Neuron (in vitro differentiated cells): Measurements from ENCODE around the gene LY6G5C.

ENCODE experiments used
- H2AFZ ChIP-seq: one replicate; pipeline ENCODE4 v1.6.1; 2013; ENCODE audit warnings: low read depth, mild to moderate bottlenecking, inconsistent platforms, low read length, moderate library complexity
- H3K27me3 ChIP-seq: one replicate; pipeline ENCODE4 v1.6.1; 2013; ENCODE audit warnings: low read length; ENCODE audit not compliant: insufficient read depth
- H3K36me3 ChIP-seq: one replicate; pipeline ENCODE4 v1.6.1; 2013; ENCODE audit warnings: low read length; ENCODE audit not compliant: insufficient read depth
- H3K4me1 ChIP-seq: one replicate; pipeline ENCODE4 v1.6.1; 2013; ENCODE audit warnings: low read length; ENCODE audit not compliant: insufficient read depth
- H3K4me3 ChIP-seq: 2 replicates; pipeline ENCODE4 v1.5.1; 2013; ENCODE audit warnings: mild to moderate bottlenecking, low read length, moderate library complexity
- H3K9me3 ChIP-seq: one replicate; pipeline ENCODE4 v1.6.1; 2013; ENCODE audit warnings: low read length

Gene LY6G5C

DNA sequence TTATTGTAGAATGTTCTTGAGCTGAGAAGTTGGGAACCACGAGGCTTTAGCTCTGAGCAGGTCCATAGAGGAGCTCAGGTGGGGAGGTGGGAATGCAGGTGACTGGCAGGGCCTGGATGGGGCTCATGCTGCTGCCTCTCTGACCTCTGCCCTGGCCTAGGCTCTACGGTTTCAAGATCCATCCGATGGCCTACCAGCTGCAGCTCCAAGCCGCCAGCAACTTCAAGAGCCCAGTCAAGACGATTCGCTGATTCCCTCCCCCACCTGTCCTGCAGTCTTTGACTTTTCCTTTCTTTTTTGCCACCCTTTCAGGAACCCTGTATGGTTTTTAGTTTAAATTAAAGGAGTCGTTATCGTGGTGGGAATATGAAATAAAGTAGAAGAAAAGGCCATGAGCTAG, 11.2 kb downstream of the LY6G5C start, which contains the start of gene LY6G5B:
LY6G5B (plus strand) TSS at position 301 of the 400 bp plus-strand sequence. CDS start 975 bp downstream, outside the sequence.
- Histone ChIP-seq H3K36me3 (peaks cover 60% of the 10 kb centered on the region), H3K9me3 (no peaks in the 10 kb centered on the region), H3K27me3 (no peaks in the 10 kb centered on the region), H3K4me3 (no peak within 1 kb of the TSS), H3K4me1 (peaks cover 7% of the 10 kb centered on the region), H2AFZ (no peak within 1 kb of the TSS)

DNA sequence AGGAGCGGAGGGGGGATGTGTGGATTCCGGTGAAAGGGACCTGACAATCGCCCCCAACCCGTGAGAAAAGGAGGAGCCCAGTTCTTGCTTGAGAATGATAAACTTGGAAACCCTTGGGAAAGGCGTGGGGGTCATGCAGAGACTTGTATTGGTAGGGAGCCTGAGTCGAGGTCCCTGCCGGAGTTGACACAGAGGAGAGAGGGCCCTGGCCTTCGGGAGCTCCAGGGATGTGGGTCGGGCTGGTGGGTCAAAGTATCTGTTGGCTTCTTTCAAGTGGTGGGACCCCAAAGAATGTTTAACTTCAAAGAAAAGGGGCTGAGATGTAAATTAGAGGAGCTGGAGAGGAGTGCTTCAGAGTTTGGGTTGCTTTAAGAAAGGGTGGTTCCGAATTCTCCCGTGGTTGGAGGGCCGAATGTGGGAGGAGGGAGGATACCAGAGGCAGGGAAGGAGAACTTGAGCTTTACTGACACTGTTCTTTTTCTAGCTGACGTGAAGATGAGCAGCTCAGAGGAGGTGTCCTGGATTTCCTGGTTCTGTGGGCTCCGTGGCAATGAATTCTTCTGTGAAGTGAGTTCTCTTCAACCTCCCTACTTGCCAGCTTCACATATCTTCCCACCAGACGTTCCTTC, 14.4 kb downstream of the LY6G5C start:
- Histone ChIP-seq H2AFZ (no peak overlapping the region), H3K4me3 (peak overlapping the region; percentile 63), H3K36me3 (peaks cover 68% of the 10 kb centered on the region), H3K27me3 (no peaks in the 10 kb centered on the region), H3K4me1 (peaks cover 22% of the 10 kb centered on the region), H3K9me3 (no peaks in the 10 kb centered on the region)

DNA sequence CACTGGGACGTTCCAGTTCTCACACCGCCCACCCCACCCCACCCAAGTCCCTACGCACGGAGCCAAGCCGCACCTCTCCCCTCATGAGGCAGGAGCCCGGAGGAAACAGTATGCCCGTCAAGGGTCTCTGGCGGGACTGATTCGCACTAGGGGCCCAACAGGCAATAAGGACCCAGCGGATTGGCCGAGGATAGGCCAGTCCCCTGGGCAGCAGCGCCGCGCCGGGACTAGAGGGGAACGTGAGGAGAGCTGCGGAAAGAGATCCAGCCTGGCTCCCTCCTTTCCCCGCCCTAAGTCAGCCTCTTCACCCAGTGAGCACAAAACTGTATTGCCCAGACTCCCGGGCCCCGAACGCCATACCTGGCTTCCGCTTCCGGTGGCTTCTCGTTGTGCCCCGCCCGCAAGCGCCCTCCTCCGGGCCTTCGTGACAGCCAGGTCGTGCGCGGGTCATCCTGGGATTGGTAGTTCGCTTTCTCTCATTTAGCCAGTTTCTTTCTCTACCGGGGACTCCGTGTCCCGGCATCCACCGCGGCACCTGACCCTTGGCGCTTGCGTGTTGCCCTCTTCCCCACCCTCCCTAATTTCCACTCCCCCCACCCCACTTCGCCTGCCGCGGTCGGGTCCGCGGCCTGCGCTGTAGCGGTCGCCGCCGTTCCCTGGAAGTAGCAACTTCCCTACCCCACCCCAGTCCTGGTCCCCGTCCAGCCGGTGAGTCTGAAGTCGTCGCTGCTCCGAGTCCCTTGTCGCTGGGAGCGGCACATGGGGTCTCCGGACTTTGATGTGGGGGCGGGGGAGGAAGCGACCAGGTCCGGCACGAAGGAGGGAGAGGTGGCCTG, 15.1 kb downstream of the LY6G5C start, which contains the start of gene CSNK2B:
CSNK2B (plus strand) TSS at position 580 of the 836 bp plus-strand sequence. CDS start 752 bp downstream, outside the sequence.
- H3K36me3 ChIP-seq, result peaks cover 62% of the 10 kb centered on the region

DNA sequence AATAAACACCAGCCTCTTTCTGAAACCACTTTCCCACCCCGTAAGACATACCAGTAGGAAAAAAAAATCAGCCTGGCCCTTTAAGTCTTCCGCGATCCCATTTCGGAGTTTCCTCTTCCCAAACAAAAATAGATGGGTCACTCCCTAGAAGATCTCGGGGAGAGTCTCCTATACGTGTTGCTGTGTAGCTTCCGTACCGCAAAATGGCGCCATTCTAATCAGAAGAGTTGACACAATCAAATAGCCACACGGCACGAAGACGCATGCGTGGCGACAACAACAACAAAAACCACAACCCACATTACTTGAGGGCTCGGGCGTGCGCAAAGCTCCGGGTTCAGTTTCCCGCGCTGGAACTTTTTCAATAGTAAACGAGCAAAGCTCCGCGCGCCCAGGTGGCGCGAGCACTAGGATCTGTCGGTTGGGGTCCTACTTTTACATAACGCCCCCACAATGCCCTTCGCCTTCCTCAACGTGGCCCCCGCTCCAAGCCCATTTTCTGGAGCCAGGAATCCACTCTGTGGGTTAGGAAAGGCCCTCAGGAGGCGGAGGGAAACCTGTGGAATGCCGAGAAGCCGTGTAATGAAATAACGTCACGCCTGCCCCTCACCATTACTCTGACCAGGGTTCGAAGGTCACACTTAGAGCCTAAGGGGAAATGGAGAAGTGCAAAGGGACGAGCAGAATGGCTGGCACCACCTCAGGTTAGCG, 15.9 kb downstream of the LY6G5C start, which contains the start of gene GPANK1:
GPANK1 (minus strand) TSS at position 208 of the 711 bp plus-strand sequence. CDS start 519 bp downstream, outside the sequence.
- Histone ChIP-seq H3K4me1 (peaks cover 31% of the 10 kb centered on the region), H3K4me3 (peak within 1 kb of the TSS; percentile 63), H3K27me3 (no peaks in the 10 kb centered on the region), H3K9me3 (no peaks in the 10 kb centered on the region), H2AFZ (peak within 1 kb of the TSS; percentile 46), H3K36me3 (peaks cover 54% of the 10 kb centered on the region)

More for the DNA sequence above, 15.1 kb downstream of the LY6G5C start, which contains the start of gene CSNK2B:
- H3K27me3 ChIP-seq, result no peaks in the 10 kb centered on the region
- H3K9me3 ChIP-seq, result no peaks in the 10 kb centered on the region
- H3K4me3 ChIP-seq, result peak within 1 kb of the TSS; percentile 63
- peaks cover 26% of the 10 kb centered on the region for H3K4me1 ChIP-seq
- peak within 1 kb of the TSS; percentile 46 for H2AFZ ChIP-seq

DNA sequence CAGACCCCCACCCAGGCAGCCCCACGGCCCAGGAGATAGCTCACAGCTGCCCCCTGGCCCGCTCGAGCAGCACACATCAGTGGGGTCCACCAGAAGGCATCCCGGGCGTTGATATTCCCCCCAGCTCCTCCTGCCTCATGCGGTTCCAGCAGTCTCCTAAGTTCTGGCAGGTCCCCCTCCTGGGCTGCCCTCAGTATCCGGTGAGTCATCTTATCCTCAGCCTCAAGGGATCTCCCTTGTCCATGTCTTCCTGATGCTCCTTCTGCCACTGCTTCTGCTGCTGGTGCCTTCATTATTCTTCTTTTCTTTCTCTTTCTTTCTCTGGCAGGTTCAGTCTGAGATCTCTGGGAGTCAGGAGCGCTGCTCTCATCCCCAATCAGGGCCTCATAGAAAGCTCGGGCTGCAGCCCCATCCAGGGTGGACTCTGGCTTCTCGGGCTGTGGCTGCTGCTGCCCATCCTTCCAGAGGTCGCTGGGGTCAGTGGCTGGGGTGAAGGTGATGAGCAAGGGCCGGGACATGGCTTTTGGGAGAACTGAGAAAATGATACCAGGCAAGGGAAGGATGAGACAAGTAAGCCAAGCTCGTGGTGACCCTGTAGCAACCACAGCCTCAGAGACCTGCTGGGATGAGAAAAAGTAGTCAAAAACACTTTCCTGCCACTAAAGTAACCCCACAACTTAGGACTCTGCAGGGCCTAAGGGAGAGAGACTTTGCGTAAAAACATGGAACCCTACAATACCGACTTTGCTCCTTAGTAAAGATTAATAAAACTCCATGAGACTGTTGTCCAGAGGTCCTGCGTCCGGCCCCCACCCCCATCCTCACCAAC, 16.7 kb downstream of the LY6G5C start:
- peak overlapping the region; percentile 46 for H2AFZ ChIP-seq

DNA sequence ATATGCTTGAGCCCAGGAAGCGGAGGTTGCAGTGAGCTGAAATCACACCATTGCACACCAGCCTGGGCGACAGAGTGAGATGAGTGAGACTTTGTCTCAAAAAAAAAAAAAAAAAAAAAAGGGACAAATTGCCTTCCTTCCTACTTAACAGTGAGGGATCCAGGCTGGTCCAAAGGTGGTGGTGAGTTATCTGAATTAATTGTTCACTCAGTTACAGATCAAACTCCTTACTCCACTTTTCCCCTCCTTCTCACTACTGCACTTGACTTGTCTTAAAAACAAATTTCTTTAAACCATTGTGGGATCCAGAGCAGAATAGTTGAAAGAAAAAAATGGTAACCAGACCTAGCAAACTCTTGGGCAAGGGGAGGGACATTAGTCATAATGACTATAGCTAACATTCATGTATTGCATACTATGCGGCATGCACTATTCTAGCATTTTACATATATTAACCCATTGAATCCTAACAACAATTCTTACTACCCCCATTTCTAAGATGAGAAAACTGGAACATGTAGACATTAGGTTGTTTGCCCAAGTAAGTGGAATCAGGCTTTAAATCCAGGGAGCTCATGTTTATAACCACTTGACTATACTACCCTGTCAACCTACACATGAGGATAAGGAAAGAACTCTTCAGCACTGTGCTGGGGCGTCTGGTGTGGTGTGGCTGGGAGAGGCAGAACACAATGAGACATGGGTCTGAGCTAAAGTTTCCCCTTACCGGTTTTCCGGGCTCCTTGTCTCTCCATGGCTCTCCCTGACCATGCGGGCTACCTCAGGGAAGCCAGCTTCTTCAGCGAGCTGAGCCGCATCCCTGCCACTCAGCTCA, 17.5 kb downstream of the LY6G5C start:
- Histone ChIP-seq H3K4me3 (peak overlapping the region; percentile 63), H3K9me3 (no peaks in the 10 kb centered on the region), H3K36me3 (peaks cover 41% of the 10 kb centered on the region), H3K4me1 (peaks cover 46% of the 10 kb centered on the region), H3K27me3 (no peaks in the 10 kb centered on the region), H2AFZ (no peak overlapping the region)

More for the DNA sequence above, 16.7 kb downstream of the LY6G5C start:
- Histone ChIP-seq H3K27me3 (no peaks in the 10 kb centered on the region), H3K9me3 (no peaks in the 10 kb centered on the region), H3K36me3 (peaks cover 47% of the 10 kb centered on the region), H3K4me3 (peak overlapping the region; percentile 63), H3K4me1 (peaks cover 38% of the 10 kb centered on the region)

DNA sequence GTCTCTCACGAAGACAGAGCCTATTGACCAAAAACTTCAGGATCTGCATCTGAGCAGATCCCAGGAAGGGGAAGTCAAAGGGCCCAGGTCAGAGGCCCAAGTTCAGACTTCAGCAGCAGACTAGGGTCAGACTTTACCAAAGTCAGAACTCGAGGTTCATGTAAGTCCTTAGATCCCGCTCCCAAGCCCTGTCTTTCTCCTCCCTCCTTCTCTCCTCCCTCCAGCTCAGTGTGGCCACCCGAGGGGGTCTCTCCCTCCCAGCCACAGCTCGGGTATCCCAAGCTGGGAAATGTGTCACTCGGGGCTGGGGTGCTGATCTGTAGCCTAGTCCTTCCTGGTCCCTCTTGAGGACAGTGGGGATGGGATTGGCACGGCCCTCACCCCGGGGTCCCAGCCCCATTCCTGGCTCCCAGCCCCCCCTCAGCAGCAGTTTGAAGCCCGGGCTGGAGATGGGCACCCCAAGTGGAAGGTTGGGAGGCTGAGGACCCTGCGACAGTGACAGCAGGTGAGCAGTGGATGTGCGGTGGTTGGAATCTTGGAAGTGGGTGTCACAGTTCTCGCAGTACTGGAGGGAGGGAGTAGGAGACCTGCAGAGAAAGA, 18.6 kb downstream of the LY6G5C start:
- peaks cover 47% of the 10 kb centered on the region for H3K4me1 ChIP-seq
- H3K36me3 ChIP-seq, result peaks cover 40% of the 10 kb centered on the region
- no peaks in the 10 kb centered on the region for H3K27me3 ChIP-seq
- H2AFZ ChIP-seq, result no peak overlapping the region
- no peak overlapping the region for H3K4me3 ChIP-seq
- H3K9me3 ChIP-seq, result no peaks in the 10 kb centered on the region

DNA sequence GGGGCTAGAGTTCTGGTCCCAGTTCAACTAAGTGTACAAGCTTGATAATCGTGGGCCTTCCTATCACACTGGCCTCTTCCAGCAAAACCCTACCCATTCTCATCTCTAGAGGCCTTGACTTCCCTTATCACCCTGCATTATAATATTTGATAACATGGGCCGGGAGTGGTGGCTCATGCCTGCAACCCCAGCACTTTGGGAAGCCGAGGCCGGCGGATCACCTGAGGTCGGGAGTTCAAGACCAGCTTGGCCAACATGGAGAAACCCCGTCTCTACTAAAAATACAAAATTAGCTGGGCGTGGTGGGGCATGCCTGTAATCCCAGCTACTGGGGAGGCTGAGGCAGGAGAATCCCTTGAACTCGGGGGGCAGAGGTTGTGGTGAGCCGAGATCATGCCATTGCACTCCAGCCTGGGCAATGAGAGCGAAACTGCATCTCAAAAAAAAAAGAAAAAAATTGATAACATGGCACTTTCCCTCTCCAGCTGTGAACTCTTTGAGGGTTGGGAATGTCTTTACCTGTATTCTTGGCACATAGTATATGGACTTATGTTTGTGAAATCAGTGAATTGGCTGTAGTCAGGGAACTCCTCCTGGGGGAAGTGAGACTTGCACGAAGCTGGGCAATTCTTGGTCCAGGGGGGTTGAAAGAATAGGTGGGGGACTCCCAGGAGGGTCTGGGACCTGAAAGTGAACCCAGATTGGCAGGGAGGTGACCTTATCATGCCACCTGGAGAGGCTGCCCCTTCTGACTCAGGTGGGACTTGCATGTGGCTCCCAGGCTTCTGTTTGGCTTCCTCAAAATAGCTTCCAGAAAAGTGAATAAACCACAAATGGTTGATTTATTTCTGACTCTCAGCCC, 19.4 kb downstream of the LY6G5C start:
- peak overlapping the region; percentile 98 for H3K4me3 ChIP-seq
- no peaks in the 10 kb centered on the region for H3K27me3 ChIP-seq
- H3K9me3 ChIP-seq, result no peaks in the 10 kb centered on the region
- H3K36me3 ChIP-seq, result peaks cover 39% of the 10 kb centered on the region
- H3K4me1 ChIP-seq, result peaks cover 41% of the 10 kb centered on the region
- peak overlapping the region; percentile 62 for H2AFZ ChIP-seq

DNA sequence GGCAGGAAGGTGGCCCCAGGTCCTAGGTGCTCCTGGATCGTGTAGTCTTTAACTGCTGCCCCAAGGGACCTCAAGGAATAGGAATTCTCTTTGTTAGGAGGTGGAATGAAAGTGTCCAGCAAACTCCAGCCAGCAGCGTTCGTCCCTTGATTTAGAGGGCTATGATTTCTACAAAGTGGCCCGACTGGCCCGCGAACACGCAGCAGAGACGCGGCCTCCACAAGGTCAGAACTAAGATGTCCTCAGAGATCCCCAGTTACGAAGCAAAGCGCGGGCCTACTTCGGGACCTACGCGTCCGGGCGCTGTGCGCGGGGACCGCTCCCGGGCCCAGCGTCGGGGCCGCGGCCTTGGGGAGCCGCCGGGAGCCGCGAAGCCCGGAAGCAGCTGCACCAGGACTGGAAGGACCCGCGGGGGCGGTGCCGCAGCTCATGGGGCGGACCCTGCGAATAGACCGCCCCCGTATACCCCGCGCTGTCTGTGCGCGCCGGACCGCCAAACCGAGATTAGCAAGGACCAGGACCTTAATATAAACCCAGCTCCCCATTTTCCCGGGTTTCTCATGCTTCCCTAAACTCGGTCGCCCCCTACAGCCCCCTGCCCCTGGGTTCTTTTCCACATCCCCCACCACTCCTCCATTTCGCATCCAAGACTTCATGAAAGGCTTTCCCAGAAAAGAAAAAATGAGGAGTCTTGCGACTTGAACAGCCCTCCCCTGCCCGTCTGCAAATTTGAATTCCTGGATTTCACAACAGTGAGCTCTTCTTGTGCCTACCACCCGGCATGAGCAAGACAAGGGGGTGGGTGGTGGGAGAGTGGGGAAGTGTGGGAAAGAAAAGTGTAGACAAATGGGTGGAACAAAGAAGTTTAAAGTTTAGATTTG, 20.2 kb downstream of the LY6G5C start, which contains the start of gene C6orf47:
C6orf47 (minus strand) TSS at position 398 of the 881 bp plus-strand sequence. CDS start 831 bp downstream, outside the sequence.
- peak within 1 kb of the TSS; percentile 98 for H3K4me3 ChIP-seq
- no peaks in the 10 kb centered on the region for H3K27me3 ChIP-seq
- peak within 1 kb of the TSS; percentile 62 for H2AFZ ChIP-seq
- peaks cover 42% of the 10 kb centered on the region for H3K36me3 ChIP-seq
- no peaks in the 10 kb centered on the region for H3K9me3 ChIP-seq
- H3K4me1 ChIP-seq, result peaks cover 40% of the 10 kb centered on the region
